Neuron (in vitro differentiated cells): Measurements from ENCODE around the gene TMEM178A.
A peak's percentile ranks its signal among the peaks of the same experiment; 100 is the strongest.
"Not testable (repeated sequence)": the region's sequence is repeated elsewhere in the genome, so short reads cannot be mapped to it uniquely, and the experiment has no call there.

Experiments
- H2AFZ ChIP-seq: one replicate; pipeline ENCODE4 v1.6.1; 2013; ENCODE audit warnings: low read depth, mild to moderate bottlenecking, inconsistent platforms, low read length, moderate library complexity
- H3K27me3 ChIP-seq: one replicate; pipeline ENCODE4 v1.6.1; 2013; ENCODE audit warnings: low read length; ENCODE audit not compliant: insufficient read depth
- H3K36me3 ChIP-seq: one replicate; pipeline ENCODE4 v1.6.1; 2013; ENCODE audit warnings: low read length; ENCODE audit not compliant: insufficient read depth
- H3K4me1 ChIP-seq: one replicate; pipeline ENCODE4 v1.6.1; 2013; ENCODE audit warnings: low read length; ENCODE audit not compliant: insufficient read depth
- H3K4me3 ChIP-seq: 2 replicates; pipeline ENCODE4 v1.5.1; 2013; ENCODE audit warnings: mild to moderate bottlenecking, low read length, moderate library complexity
- H3K9me3 ChIP-seq: one replicate; pipeline ENCODE4 v1.6.1; 2013; ENCODE audit warnings: low read length

TMEM178A gene

DNA sequence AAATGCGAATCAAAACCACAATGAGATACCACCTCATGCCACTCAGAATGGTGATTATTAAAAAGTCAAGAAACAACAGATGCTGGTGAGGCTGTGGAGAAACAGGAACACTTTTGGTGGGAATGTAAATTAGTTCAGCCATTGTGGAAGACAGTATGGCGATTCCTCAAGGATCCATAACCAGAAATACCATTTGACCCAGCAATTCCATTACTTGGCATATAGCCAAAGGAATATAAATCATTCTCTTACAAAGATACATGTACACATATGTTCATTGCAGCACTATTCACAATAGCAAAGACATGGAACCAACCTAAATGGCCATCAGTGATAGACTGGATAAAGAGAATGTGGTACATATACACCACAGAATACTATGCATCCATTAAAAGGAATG is 9.5 kb upstream of the TMEM178A start:
- not testable (repeated sequence) for H2AFZ ChIP-seq, H3K9me3 ChIP-seq, H3K36me3 ChIP-seq, H3K4me3 ChIP-seq, H3K27me3 ChIP-seq, H3K4me1 ChIP-seq

DNA sequence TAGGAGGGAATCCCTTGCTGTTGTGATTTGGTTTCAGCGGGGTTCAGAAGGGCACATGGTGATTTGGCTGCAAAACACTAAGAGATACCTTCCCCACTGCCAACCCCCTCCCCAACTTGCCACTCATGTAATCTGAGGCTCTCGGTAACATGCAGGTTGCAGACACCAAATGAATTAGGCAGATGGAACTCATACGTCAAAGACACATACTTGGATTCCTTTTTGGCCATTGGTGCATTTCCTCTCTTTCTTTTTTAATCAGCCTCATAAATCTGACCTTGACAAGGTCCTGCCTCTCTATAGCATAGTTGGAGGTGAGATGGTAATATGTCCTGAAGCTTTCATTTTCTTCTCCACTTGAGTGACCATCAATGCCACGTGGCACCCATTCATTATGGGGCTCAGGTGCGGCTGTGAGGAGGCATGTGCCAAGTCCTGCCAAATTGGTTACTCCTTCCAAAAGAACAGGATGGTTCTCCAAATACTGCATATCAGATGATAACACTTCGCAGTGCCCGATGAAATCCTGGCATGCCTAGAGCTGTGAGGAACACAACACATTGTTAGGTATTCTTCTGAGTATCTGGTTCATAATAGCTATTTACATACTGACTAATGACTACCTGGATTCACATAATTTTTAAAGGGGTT is 8.3 kb upstream of the TMEM178A start:
- Histone ChIP-seq H3K4me1 (no peaks in the 10 kb centered on the region), H3K4me3 (no peak overlapping the region), H3K36me3 (no peaks in the 10 kb centered on the region), H3K27me3 (no peaks in the 10 kb centered on the region), H2AFZ (no peak overlapping the region), H3K9me3 (no peaks in the 10 kb centered on the region)

DNA sequence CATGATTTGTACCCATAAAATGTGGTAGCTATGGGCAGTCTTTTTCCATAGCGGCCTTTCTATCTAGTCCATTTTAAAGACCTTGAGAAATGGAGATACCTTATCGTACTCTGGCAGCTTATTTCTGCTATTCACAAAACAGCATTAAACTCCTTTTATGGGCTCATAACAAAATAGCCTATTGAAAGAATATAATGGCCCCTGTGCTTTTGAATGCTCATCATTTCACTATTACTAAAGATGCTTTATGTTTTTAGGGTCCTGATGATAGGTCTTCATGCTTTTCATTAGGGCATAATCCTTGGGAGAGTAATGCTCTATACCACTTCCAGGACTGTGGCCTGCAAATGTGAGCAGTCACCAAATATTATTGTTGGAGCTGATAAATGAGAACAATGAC is 7.3 kb upstream of the TMEM178A start:
- Histone ChIP-seq H2AFZ (no peak overlapping the region), H3K36me3 (no peaks in the 10 kb centered on the region), H3K4me3 (no peak overlapping the region), H3K4me1 (no peaks in the 10 kb centered on the region), H3K27me3 (no peaks in the 10 kb centered on the region), H3K9me3 (no peaks in the 10 kb centered on the region)

DNA sequence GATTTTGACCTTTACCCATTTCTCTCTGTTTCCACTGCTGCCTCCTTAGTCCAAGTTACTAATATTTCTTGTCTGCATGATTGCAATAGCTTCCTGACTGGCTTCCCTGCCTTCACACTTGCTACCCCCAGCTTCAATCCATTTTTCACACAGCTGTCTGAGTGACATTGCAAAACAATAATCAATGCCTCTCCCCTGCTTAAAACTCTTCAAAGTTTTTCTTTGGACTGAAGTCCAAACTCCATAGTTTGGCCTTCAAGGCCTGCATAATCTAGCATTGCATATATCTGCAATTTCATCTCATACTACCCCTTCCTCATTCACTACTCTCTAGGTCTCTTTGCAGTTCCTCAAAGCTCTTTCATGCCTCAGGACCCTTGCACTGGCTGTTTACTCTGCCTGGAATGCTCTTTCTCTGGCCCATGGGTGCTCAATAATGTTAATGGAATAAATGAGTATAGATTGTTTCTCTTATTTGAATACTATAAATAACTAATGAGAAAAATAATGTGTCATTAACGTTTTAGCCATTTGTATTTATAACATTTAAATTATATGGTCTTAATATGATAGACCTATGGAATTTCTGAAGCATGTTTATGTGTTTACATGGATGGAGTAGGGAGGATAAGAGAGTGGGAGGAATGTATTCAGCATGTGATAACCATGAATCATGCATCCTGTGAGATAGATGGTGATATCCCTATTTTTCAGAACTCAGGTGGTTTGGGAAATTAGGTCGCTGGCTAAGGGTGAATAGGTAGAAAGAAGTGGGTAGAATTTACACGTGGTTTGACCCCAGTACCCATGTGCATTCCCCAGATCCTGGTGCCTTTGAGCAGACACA is 5.7 kb upstream of the TMEM178A start:
- Histone ChIP-seq H3K9me3 (no peaks in the 10 kb centered on the region), H3K4me1 (peaks cover 2% of the 10 kb centered on the region), H3K36me3 (no peaks in the 10 kb centered on the region), H3K27me3 (no peaks in the 10 kb centered on the region), H3K4me3 (no peak overlapping the region), H2AFZ (no peak overlapping the region)

DNA sequence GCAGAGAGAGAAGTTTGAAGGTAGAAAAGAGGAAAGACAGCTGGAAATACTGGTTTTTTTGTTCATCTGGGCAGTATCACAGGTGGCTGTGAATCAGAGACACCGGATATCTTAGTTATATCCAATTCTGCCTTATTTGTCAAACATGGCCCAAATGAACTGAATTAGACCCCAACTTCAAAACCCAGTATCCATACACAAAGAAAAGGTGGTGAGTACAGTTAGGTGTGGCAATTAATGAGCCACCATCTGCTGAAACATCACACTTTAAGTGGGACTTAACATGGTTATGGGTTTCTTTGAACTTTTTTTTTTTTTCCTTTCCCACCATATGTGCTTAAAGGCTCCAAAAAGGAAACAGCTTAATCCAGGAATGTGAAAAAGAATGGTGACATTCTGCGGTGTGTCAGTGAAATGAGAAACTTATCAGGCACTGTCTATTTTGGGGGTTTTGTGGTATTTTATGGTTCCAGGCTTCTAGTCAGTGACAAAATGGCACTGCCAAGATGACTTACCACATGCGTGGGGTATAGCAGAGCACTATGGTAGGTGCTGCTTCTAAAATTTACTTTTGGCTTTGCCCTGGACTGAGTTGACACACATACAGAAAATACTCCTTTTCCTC is 5.0 kb upstream of the TMEM178A start:
- Histone ChIP-seq H3K4me3 (no peak overlapping the region), H3K9me3 (no peaks in the 10 kb centered on the region), H2AFZ (no peak overlapping the region), H3K4me1 (peaks cover 5% of the 10 kb centered on the region), H3K27me3 (no peaks in the 10 kb centered on the region), H3K36me3 (no peaks in the 10 kb centered on the region)

DNA sequence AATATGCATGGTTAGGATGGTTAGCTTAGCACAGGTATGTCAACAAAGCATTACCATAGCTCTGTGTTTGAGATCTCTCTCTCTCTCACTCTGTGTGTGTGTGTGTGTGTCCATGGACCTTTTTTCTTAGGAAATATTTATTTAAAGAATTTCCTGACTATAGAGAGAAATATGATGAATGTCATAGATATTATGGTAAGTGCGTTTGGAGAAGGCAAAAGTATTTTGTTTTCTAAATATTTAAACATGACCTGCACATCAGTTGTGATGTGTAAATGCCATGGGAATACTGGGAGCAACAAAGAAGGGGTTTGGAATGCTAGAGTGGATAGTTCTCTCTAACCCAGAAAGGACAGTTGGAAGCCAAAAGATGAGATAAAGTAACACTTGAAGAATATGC is 3.9 kb upstream of the TMEM178A start:
- H3K4me3 ChIP-seq = no peak overlapping the region
- H3K9me3 ChIP-seq = no peaks in the 10 kb centered on the region
- H3K4me1 ChIP-seq = peaks cover 7% of the 10 kb centered on the region
- H3K27me3 ChIP-seq = no peaks in the 10 kb centered on the region
- H2AFZ ChIP-seq = no peak overlapping the region
- H3K36me3 ChIP-seq = no peaks in the 10 kb centered on the region

DNA sequence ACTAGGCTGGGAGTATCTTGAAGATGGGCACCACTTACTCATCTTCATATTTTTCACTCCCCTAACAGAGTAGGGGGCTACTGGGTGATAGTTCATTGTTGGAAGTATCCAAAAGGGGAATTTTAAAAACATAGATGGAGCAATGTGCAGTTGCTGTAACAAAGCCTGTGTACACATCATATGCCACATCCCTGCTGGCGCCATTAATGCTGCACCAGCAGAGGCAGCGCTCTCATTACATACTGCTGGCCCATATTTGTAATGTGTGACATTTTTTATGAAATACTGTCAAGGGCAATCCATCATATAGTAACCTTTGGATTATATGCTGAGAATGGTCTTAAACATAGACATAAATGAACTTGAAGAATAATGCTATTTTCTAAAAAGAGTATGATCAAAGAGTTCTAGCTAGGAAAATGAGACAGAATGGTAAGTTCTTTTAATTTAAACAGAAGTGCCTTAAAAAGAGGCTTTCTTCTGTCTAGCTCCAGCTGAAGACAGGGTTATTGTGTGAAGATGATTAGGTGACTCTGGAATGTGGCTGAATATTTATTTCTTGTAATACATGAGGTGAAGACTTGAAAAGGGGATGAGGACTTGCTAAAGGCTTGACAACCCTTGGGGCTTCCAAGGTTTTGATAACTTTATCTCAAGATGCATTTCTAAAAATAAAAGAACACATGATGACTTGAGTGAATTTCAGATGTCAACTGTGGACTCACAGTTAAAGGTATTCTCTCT is 2.4 kb upstream of the TMEM178A start:
- H3K36me3 ChIP-seq = no peaks in the 10 kb centered on the region
- H3K4me3 ChIP-seq = no peak overlapping the region
- H3K9me3 ChIP-seq = no peaks in the 10 kb centered on the region
- no peak overlapping the region for H2AFZ ChIP-seq
- peaks cover 22% of the 10 kb centered on the region for H3K4me1 ChIP-seq
- no peaks in the 10 kb centered on the region for H3K27me3 ChIP-seq

DNA sequence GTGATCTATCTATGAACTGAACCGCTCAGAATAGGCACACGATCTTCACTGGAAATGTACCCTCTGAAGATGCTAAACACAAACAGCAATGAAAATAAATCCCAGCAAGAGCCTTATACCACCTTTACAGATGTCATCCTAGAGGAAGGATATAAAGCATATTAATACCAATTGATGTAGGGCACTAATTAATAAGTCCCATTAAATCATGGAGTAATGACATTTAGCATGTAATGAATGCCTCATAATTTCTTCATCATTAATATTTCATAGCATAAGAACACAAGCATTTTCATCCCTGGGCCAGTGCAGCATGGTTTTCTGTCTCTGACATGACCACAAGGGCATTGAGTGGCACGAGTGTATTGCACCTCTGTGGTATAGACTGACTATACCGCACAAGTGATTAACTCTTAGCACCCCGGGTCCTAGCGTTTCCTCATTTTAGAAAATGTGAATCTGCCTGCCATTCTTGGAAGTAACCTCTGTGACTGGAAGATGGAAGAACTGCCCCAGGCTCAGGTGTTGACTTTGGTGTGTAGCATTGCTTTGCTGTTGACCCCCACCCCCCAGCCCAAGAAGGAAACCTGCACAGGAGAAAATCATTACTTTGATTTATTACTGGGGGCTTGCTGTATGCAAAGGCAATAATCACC is 1.4 kb upstream of the TMEM178A start:
- H3K27me3 ChIP-seq = no peaks in the 10 kb centered on the region
- H2AFZ ChIP-seq = peak overlapping the region; percentile 35
- H3K36me3 ChIP-seq = no peaks in the 10 kb centered on the region
- H3K9me3 ChIP-seq = no peaks in the 10 kb centered on the region
- peaks cover 23% of the 10 kb centered on the region for H3K4me1 ChIP-seq
- no peak overlapping the region for H3K4me3 ChIP-seq

DNA sequence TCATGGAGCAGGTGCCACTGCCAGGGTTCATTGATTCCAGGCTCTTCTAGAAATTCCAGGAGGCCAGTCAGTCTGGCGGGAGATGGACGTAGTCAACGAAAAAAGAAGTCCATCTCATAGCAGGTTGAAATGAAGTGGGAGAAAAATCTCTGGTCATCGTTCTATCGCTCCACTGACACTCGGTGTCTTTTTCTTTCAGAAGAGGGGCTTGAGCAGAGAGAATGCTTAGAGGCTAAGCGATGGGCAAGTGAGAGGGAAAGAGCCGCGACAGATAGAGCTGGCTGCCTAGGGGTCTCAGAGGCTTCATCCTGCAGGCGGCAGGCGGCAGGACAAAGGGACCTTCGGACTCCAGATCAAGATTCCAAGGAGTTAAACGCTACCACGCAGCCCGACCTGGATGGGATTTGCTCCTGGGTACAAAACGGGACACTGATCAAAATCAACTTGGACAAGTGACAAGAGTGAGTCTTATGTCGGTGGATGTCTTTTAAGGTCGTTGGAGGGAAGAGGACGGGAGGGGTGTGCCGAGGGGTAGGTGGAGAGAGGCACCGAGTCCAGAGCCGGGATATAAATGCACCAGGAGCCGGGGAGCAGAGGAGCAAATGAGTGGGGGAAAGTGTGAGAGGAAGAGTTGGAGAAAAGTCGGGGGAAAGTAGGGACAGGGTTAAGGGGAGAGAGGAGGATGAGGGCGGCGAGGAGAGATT is 677 bp upstream of the TMEM178A start:
- peak overlapping the region; percentile 35 for H2AFZ ChIP-seq
- H3K36me3 ChIP-seq = no peaks in the 10 kb centered on the region
- peak overlapping the region; percentile 30 for H3K4me3 ChIP-seq
- no peaks in the 10 kb centered on the region for H3K9me3 ChIP-seq
- H3K27me3 ChIP-seq = no peaks in the 10 kb centered on the region
- peaks cover 23% of the 10 kb centered on the region for H3K4me1 ChIP-seq

DNA sequence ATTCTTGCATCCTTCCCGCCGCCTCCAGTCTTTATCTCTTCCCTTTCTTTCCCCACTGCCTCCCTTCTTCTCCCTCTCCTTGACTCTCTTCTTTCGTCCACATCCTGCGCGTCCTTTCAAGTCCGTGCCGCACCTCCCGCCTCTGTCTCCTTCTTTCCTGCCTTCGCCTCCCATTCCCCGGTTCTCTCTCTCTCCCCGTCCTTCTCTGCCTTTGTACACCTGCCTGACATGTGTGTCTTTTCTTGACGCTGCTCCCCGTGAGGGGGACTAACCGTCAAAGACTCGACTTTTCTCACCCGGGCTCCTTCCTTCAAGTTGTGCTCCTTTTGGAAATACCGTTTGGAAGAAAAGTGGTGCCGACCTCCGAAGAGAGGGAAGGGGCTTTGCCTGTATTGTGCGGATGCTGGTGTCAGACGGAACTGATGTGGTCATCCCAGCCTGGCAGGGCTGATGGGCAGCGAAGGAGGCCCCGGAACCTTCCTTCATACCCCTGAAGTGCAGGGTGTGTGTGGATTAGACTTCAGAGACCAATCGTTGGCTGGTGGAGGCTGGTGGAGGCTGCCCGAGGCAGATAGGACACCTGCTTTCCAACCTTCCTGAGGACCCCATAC is 879 bp downstream of the TMEM178A start:
- Histone ChIP-seq H3K4me1 (peaks cover 23% of the 10 kb centered on the region), H3K27me3 (no peaks in the 10 kb centered on the region), H2AFZ (peak overlapping the region; percentile 78), H3K9me3 (no peaks in the 10 kb centered on the region), H3K4me3 (peak overlapping the region; percentile 61), H3K36me3 (no peaks in the 10 kb centered on the region)

DNA sequence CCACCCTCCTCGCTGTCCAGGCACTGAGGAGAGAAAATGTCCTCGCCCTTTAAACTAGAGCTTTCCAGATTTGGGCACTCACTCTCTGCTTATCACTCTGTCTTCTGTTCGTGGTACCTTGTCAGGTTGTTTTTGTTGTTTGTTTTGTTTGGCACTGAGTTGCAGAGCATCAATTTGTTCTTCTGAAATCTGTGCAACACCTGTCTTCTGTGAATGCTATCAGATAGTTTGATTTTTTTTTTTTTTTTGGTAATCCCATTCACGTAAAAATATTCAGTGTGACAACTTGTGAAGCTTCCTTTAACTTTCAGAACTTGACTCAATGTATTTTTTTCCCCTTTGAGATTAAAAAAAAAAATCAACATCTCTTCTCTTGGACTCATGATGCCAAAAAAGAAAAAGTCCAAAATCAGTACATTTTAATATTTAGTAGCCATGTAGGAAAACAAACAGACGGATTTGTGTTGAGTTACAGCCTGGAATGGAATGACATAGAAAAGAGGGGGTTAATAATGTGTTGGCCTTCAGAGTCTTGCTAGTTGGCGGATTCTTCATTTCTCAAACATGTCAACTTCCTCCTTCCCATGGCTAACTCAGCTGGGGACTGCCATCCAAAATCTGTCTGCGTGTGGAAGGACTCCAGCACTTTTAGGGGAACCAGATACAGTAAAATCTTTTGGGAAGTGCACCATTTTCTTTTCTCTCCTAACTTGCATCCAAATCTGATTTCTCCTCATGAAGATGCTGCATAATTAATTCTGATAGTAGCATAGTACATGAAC is 1.6 kb downstream of the TMEM178A start:
- H3K4me1 ChIP-seq = peaks cover 23% of the 10 kb centered on the region
- H2AFZ ChIP-seq = peak overlapping the region; percentile 78
- peak overlapping the region; percentile 61 for H3K4me3 ChIP-seq
- no peaks in the 10 kb centered on the region for H3K36me3 ChIP-seq
- no peaks in the 10 kb centered on the region for H3K9me3 ChIP-seq
- no peaks in the 10 kb centered on the region for H3K27me3 ChIP-seq
